Measurements from ENCODE around the gene TMEM88.

The TMEM88 gene

DNA sequence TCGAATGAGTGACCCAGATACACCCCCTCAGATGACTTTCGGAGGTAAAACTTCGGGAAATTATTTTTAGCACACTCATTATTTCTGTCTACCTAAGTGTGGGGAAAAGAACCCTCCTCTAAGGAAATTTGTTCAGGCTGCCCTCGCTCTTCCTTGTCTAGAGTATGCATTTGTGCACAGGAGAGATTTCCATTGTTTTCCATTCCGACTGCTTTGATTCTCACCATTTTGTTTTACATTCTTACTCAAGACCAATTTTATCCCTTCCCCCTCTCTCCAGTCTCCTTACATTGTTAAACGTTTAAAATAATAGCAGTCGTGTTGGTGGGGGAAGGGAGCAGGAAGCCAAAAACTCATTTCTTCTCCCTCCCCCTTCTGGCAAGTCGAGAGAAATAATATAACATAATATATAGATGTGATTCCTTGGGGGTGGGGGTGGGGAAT, 32.2 kb downstream of the TMEM88 start:
- DNase-seq = peak; percentile 58

DNA sequence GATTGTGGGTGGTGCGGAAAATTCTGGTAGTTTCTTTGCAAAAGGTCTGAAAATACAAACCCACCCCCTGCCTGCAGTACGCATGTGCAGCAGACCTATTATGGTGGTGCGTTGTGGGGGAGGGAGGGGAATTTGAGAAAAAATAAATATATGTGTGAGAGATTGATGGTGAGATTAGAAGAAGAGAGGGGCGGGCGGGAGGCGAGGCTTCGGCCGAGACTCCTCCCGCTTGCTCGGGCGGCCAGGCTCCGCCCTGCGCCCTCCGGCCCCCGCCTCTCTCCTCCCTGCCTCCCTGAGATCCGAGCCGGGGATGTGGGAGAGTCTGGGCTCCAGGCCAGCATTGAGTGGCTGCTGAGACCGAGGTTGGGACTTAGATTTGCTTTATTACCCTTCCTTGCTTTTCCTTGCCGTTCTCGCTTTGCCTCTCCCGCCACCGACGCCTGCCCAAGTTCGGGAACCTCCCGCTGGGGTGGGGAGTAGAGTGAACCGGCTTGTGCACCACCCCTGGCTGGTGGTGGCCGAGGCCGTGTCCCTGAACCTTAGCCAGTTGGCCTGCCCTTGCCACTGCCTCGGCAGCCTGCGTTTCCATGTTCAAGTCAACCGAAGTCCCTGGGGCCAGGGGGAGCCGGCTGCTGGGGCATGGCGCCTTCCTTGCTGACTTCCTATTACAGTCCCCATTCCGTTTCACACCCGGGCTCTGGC, 32.8 kb downstream of the TMEM88 start:
- peak; percentile 58 for DNase-seq

DNA sequence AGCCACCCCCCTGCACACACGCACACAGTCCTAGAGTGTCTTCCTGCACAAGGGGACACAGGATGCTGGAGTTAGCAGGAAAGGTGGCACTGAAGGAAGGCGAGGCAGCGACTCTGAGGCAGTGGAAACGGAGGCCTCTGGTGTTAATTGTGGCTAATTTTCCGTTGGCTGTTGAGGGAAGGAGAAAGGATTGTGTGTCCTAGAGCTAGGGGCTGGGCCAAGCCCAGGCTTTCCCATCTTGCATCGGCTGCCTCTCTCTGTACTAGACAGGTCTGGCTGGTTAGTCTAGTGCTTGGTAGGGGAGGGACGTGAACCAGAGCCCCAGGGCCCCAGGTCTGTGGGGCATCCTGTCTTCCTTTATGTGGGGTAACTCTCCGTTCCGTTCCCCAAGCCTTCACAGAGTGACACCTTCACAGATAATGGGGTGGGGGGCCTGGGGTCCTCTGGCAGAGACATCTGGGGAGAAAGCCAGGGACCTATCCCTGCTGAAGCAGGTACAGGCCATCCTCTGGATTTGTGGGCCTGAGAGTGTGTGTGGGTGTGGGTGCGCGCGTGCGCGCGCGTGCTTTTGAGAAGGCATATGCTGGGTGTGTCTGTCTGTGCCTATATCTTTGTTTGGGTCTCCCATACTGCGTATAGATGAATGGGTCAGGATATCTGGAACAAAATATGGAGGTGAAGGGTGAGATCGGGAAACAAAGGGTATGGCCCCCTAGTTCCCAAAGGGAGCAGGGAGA, 33.5 kb downstream of the TMEM88 start, which contains the start of gene CHD3:
Gene CHD3 (plus strand): TSS at position 606 of the 737 bp plus-strand sequence. CDS start 212 bp downstream, outside the sequence.
- no peak for DNase-seq

DNA sequence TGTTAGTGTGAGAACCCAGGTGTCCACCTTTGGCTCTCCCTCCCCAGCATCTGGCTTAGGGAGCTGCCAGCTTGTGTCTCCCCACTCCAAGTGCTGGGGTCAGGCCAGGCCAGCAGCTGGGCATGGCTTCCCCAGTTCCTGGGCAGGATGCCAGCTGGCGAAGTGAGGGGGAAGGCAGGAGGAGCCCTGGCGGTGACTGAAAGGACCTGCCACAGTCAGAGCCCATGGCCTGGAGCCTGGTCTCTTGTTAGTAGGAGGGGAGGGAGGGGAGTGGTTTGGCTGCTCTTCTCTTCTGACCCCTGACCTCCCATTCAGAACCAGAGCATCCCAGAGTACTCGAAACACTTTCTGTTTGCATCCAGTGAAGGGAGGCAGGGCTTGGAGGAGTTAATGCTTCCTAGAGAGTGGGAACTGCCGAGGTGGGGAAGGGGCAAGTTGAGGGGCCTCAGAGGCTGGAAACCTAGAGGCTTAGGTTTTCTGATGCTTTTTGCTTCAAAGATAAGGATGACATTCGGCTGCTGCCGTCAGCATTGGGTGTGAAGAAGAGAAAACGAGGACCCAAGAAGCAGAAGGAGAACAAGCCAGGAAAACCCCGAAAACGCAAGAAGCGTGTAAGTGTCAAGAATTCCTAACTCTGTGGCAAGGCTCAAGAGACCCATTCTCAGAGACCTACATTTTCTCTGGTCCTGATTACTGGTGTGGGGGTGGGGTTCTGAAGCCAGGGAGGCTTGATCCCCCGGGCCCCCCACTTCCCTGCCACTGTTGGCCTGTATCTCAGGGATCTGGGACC, 34.5 kb downstream of the TMEM88 start:
- no peak for DNase-seq

DNA sequence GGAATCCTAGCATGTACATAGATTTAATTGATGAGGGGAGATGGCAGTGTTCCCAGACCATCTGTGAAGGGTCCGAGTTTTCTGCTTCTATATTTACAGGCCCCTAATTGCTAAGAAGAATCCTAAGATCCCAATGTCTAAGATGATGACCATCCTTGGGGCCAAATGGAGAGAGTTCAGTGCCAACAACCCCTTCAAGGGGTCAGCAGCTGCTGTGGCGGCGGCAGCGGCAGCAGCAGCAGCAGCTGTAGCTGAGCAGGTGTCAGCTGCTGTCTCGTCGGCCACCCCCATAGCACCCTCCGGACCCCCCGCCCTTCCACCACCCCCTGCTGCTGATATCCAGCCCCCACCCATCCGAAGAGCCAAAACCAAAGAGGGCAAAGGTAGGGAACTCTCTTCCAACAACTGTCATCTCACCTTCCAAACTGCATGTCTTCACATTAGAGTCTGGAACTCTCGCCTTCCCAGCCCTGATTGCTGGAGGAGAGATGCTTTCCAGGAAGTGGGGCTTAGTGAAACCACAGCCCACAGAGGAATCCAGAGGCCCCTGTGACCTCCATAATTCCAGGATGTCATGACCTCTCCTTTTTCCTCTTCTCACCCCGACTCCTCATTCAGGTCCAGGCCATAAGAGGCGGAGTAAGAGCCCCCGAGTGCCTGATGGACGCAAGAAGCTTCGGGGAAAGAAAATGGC, 38.5 kb downstream of the TMEM88 start:
- no peak for DNase-seq

DNA sequence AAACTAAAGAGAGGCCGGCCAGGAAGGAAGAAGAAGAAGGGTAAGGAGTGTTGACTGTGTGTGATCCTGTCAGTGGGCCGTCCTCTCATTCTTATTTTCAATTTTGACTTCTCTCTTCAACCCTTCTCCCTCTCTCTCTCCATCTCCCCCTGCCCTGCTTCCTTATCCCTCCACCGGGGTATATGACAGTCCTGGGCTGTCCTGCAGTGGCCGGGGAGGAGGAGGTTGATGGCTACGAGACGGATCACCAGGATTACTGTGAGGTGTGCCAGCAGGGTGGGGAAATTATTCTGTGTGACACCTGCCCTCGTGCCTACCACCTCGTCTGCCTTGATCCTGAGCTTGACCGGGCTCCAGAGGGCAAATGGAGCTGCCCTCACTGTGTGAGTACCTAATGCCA, 39.4 kb downstream of the TMEM88 start:
- no peak for DNase-seq

DNA sequence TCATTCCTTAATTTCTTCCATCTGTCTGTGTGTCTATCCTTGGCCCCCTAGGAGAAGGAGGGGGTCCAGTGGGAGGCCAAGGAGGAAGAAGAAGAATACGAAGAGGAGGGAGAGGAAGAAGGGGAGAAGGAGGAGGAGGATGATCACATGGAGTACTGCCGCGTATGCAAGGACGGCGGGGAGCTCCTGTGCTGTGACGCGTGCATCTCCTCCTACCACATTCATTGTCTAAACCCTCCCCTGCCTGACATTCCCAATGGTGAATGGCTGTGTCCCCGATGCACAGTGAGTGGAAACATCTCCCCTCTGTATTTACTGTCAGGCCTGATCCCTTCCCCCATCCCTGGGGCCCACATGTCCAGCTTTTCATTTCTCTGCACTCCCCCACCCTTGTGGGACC, 40.0 kb downstream of the TMEM88 start:
- DNase-seq = no peak

DNA sequence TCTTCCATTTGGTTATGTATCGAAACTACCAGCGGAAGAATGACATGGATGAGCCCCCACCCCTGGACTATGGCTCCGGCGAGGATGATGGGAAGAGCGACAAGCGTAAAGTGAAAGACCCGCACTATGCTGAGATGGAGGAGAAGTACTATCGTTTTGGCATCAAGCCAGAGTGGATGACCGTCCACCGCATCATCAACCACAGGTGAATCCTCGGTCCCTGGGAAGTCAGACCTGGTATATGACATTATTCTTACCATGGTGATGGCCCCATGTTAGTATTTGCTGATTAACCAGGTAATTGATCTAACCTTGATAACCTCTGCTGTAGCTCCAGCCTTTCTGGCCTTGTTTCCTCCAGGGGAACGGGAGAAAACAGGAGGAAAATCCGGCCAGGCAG, 42.2 kb downstream of the TMEM88 start:
- DNase-seq = no peak

DNA sequence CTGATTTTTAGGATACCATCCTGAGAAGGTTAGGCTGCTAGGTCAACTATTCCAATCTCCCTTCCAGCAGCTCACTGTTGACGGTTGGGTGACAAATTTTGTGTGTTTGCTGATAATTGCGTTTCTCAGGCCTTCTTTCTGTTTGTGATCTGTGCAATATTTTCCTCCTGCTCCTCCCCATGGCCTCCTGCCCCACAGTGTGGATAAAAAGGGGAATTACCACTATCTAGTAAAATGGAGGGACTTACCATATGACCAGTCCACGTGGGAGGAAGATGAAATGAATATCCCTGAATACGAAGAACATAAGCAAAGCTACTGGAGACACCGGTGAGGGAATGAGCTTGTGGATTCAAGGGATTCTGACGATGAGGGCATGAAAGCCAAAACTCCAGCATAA, 42.9 kb downstream of the TMEM88 start:
- no peak for DNase-seq

DNA sequence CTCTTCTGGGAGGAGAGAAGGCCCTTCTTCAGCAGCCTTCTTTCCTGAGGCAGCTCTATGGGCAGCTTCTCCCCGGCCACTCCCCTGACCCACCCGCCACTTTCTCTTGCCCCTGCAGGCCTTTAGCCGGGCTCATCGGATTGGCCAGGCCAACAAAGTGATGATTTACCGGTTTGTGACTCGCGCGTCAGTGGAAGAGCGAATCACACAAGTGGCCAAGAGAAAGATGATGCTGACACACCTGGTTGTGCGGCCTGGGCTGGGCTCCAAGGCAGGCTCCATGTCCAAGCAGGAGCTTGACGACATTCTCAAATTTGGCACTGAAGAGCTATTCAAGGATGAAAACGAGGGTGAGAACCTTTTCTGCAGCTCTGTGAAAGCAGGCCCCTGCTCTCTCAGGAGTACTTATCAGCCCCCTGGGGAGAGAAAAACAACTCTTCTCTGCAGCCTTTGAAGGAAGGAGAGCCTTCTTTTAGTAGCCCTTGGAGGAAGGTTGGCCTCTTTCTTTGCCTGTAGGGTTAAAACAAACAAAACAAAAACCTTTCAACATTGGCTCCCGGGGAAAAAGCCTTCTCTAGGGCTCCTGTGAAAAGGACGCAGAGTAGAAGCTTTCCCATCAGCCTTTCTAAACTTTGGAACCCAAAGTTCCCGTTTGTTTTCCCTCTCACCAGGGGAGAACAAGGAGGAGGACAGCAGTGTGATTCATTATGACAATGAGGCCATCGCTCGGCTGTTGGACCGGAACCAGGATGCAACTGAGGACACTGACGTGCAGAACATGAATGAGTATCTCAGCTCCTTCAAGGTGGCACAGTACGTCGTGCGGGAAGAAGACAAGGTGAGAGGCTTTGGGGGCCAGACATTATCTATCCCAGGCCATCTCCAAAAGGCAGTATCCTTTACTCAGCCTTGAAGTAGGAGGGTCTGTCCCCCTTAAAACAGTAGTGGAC, 48.6 kb downstream of the TMEM88 start:
- DNase-seq = no peak
